Stimulated activated CD8-positive, alpha-beta memory T cell treated with anti-CD3 and anti-CD28 coated beads, Interleukin-15, amount 100 ng/mL, for 48 hours (primary cell): ENCODE data around the gene NDUFV1.
"Not testable (repeated sequence)": the region's sequence is repeated elsewhere in the genome, so short reads cannot be mapped to it uniquely, and the experiment has no call there.

Experiments used
- DNase-seq, 2 donors: peaks; one replicate each; pipeline ENCODE4 v3.0.0-alpha.2; 2020; ENCODE audit warnings: low read depth in 2 of 2

NDUFV1 gene

DNA sequence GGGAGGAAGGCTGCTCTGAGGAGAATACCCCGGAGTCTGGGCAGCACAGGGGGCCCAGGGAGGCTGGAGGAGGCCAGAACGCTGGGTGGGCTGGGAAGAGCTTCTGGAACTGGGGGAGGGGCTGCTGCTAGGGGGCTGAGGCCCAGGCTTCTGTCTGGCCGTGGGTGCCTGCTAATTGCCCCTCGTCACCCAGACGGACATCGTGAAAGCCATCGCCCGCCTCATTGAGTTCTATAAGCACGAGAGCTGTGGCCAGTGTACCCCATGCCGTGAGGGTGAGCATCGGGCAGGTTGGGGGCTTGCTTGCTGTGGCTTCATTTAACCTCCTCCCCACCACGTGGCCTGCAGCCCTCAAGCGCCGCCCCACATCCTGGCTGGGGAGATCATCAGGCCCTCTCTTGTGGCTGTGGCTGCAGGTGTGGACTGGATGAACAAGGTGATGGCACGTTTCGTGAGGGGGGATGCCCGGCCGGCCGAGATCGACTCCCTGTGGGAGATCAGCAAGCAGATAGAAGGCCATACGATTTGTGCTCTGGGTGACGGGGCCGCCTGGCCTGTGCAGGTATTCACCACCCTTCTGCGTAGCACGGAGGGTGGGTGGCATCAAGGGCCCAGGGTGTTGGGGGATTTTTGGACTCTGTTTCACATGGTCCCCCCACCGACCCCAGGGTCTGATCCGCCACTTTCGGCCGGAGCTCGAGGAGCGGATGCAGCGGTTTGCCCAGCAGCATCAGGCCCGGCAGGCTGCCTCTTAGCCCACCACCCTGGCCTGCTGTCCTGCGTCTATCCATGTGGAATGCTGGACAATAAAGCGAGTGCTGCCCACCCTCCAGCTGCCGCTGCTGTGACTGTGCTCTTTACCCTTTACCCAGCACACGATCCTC, 5.2 kb downstream of the NDUFV1 start:
- no peak for DNase-seq

GRCh38 chr11:67612751-67613150, 6.0 kb downstream of the NDUFV1 start:
- no peak for DNase-seq

GRCh38 chr11:67613313-67613959, 6.7 kb downstream of the NDUFV1 start:
- DNase-seq: no peak

GRCh38 chr11:67613960-67614715, 7.4 kb downstream of the NDUFV1 start:
- peak; percentile 77 to 79 for DNase-seq

DNA sequence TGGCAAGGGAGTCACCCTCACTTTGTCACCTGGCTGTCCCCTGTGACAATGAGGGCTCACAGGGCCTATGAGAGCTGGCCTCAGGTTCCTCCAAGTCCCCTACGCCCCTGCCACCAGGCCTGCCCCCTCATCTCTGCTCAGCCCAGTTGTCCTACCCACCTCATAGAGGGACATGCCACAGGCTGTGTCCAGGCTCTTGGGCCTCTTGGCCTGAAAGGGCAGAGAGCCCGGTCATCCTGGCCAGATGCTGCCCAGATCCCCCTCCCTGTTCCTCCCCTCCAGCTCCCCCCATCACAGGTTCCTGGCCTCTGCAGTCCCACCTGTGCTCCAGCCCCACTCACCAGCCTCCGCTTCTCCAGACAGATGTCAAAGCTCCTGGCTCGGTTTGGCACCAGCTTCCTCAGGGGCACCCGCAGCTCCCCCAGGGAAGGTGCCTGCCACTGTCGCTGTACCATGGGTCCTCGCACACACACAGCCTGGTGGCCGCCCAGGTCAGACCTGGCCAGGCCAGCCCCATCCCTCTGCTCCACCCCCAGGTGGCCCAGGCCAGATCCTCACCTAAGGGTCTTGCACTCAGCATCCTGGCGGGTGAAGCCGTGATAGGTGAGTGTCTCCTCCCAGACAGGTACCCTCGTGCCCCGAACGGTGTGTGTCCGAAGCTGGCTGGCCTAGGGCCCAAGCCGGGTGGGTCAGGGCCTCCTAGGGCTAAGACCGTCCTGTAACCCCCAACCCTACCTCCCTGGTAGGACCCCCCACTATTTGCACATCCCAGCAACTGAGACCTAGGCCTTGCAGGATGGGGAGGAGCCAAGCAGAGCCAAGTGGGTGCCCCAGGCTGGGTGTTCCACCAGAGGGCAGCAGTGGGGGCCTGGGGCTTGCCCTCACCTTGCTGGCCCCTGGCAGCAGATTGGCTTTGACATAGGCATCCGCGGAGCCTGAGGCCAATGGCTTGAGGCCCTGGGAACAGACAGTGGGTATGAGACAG, 8.3 kb downstream of the NDUFV1 start:
- DNase-seq: peak; percentile 42 to 63

- DNase-seq: no peak
Measured at GRCh38 chr11:67615728-67616430, 9.1 kb downstream of the NDUFV1 start.

GRCh38 chr11:67616431-67617242, 9.9 kb downstream of the NDUFV1 start:
- no peak for DNase-seq

DNA sequence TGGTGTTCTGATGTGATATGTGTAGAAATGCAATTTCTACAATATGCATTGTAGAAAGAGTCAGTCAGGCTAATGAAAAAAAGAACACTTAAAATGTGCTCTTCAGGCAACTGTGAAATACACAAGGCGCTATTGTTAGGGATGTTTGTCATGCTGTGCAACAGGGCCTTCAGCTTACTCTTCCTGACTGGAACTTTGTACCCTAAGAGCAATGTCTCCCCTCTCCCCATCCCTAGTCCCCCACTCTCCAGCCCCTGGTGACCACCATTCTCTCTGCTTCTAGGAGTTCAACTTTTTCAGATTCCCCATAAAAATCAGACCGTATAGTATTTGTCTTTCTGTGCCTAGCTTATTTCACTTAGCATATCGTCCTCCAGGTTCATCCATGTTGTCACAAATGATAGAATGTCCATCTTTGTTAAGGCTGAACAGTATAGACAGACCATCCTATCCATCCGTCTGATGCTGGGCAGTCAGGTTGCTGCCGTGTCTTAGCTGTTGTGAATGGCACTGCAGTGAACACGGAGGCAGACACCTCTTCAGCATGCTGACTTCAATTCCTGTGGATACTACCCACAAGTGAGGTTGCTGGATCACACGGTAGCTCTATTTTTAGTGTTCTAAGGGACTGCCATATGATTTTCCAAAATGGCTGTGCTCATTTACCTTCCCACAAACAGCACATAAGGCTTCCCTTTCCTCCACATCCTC, 10.7 kb downstream of the NDUFV1 start:
- no peak for DNase-seq

GRCh38 chr11:67618901-67619659, 12.3 kb downstream of the NDUFV1 start:
- DNase-seq: not testable (repeated sequence)

DNA sequence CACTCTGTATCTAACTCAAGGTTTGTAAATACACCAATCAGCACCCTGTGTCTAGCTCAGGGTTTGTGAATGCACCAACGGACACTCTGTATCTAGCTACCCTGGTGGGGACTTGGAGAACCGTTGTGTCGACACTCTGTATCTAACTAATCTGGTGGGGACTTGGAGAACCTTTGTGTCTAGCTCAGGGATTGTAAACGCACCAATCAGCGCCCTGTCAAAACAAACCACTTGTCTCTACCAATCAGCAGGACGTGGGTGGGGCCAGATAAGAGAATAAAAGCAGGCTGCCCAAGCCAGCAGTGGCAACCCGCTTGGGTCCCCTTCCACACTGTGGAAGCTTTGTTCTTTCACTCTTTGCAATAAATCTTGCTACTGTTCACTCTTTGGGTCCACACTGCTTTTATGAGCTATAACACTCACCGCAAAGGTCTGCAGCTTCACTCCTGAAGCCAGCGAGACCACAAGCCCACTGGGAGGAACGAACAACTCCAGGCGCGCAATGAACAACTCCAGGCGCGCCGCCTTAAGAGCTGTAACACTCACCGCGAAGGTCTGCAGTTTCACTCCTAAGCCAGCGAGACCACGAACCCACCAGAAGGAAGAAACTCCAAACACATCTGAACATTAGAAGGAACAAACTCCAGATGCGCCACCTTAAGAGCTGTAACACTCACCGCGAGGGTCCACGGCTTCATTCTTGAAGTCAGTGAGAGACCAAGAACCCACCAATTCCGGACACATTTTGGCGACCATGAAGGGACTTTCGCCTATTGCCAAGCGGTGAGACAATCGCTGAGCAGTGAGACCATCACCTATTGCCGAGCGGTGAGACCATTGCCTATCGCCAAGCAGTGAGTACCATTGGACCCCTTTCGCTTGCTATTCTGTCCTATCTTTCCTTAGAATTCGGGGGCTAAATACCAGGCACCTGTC, 13.2 kb downstream of the NDUFV1 start:
- not testable (repeated sequence) for DNase-seq

- not testable (repeated sequence) for DNase-seq
Measured at GRCh38 chr11:67620621-67621020, 13.9 kb downstream of the NDUFV1 start.

DNA sequence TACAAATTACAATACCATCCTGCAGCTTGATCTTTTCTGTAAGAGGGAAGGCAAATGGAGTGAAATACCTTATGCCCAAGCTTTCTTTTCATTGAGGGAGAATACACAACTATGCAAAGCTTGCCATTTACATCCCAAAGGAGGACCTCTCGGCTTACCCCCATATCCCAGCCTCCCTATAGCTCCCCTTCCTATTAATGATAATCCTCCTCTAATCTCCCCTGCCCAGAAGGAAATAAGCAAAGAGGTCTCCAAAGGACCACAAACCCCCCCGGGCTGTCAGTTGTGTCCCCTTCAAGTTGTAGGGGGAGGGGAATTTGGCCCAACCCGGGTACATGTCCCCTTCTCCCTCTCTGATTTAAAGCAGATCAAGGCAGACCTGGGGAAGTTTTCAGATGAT, 15.2 kb downstream of the NDUFV1 start:
- DNase-seq: not testable (repeated sequence)

GRCh38 chr11:67622905-67623304, 16.2 kb downstream of the NDUFV1 start:
- DNase-seq: not testable (repeated sequence)

GRCh38 chr11:67623795-67624194, 17.1 kb downstream of the NDUFV1 start:
- not testable (repeated sequence) for DNase-seq

GRCh38 chr11:67626131-67626833, 19.5 kb downstream of the NDUFV1 start:
- DNase-seq: not testable (repeated sequence)

- DNase-seq: no peak
Measured at GRCh38 chr11:67626970-67627369, 20.2 kb downstream of the NDUFV1 start.
